GM18867 (cell line): ENCODE measurements around the gene KIAA1549.
"Not testable (repeated sequence)": the region's sequence is repeated elsewhere in the genome, so short reads cannot be mapped to it uniquely, and the experiment has no call there.

Experiments
- ATAC-seq: cut with Tn5 transposase; IDR thresholded peaks from one replicate; pipeline ENCODE4 v1.9.1; 2021; ENCODE audit warnings: mild to moderate bottlenecking, moderate library complexity; ENCODE audit not compliant: unreplicated experiment

KIAA1549 gene

DNA sequence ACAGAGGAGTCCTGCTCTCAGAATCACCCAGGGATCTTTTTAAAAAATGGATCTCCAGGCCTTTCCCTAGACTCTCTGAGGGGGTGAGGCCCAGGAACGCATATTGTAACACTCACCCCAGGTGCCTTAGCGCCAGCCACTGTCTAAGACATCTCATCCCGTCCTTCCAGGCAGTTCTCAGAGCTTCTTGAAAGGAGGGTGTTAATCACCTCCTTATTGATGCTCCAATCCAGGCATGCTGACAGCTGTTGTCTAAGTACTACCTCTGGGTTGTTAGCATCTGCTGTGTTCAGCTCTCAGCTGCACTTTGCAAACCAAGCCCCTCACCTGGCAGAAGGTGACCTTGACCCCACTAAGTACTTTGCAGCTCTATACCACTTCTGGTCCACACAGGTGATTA lies 36.0 kb downstream of the KIAA1549 start:
- ATAC-seq, result no peak

DNA sequence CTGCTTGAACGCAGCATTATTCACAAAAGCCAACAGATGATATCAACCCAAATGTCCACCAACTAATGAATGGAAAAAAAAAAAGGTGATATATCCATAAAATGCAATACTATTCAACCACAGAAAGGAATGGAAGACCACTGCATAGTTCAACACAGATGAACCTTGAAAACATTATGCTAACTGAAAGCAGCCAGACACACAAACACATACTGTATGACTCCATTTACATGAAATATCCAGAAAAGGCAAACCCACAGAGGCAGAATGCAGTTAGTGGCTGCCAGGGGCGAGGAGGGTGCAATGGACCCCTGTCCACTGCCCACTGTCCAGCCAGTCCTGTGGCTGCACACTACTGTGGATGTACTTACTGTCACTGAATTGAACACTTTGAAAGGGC lies 36.6 kb downstream of the KIAA1549 start:
- no peak for ATAC-seq

DNA sequence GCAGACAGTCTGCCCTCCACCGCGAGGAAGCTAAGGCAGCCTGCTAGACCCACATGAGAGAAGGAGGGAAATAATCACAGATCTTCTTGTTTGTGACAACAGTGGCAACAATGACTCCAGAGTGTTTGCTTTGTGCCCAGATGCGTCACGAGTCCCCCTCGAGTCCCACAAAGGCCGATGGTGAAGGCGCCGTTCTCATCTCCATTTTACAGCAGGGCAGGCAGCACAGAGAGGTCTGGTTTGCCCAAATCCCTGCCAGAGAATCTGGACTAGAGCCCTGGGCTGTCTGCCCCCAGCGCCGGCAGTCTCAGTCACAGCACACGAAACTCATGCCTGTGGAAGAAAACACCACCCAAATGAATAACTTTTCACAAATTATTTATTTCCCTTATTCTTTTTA lies 38.1 kb downstream of the KIAA1549 start:
- ATAC-seq, result no peak

DNA sequence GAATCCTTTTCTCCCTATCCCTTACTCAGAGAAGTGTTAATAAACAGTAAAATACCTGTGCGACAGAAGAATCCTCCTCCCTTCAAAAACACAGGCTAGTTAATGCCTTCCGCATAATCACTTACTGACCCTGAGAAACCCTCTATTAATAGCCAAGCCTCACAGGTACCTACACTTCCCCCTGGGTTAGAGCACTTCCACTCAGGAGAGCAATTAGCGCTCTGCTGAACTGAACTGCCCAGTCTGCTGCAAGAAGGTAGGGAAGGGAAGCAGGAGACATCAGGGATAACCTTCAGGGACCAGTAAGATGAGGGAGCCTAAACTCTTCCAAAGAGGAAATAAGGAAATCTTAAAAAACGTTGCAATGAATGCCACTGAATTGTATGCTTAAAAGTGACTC lies 39.6 kb downstream of the KIAA1549 start:
- no peak for ATAC-seq

DNA sequence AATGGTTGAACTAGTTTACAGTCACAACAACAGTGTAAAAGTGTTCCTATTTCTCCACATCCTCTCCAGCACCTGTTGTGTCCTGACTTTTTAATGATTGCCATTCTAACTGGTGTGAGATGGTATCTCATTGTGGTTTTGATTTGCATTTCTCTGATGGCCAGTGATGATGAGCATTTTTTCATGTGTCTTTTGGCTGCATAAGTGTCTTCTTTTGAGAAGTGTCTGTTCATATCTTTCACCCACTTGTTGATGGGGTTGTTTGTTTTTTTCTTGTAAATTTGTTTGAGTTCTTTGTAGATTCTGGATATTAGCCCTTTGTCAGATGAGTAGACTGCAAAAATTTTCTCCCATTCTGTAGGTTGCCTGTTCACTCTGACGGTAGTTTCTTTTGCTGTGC lies 40.6 kb downstream of the KIAA1549 start:
- not testable (repeated sequence) for ATAC-seq

DNA sequence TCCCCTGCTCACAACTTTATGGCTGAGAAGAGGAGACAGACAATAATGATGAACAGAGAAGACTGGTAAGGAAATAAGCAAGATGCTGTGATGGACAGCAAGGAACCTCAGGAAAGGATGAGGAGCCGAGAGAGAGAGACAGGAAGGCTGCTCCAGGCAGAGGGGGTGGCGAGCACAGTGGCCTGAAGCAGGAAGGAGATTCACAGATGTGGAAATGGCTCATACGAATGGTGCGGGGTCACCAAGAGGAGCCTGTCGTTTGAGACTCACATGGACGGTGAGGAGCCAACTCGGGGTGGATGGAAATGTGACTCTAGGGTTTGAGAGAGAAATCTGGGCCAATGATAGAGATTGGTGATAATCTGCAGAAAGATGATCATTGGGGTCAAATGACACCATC lies 43.7 kb downstream of the KIAA1549 start:
- no peak for ATAC-seq

DNA sequence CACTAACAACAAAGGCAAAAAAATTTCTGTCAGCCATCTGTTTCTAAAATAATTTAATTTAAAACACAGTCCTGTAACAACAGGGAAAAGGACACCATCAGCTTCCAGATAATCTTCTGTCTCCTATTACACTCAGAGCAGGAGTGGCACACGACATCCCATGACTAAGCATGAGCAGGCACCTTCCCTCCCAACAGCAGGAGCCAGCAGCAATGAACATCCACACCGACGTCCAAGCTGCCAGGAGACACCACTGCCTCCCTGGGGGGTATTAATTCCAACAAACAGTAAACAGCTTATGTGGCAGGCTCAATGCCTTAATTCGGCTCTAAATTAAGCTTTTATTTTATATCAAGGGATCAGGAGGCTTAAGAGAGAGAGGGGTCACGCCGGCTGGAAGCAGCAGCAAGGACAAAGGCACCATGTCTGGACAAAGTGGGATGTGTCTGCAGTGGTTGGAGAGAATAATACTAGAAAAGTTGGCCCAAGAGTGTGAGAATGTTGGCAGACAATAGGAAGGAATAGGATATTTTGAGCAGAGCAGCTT lies 45.7 kb downstream of the KIAA1549 start:
- no peak for ATAC-seq

DNA sequence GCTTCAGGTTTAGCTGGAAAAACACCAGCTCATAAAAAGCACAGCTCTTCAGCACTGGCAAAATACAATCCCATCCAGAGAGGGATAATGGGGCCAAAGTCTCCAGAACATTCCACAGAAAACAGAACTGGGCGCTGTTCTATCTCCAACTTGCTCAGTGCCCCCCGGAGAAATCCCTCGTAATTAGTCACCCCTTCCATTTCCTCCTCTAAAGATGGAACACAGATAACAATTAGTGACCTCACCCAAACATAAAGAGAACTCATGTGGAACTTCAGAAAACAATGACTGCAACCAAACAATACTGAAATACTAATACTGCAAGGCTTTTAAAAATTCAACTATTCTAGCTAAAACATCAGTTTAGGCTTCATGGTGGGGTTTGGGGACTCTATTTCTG lies 46.3 kb downstream of the KIAA1549 start:
- no peak for ATAC-seq

DNA sequence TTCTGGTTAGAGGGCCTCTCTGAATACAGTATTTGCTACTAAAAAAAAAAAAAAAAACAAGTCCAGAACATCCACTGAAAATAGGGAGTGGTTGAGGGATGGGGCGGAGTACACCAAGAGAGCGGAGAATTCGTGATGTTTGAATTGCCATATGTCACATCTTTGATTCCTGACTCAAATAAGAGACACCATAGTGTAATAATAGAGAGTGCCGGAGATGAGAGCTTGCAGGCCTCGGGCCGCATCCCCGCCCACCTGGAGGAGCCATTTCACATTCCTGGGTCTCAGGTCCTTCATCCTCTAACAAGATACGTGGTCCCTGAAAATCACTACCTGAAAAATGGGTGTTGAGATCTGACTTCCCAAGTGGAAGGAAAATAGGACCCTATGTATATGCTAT lies 46.8 kb downstream of the KIAA1549 start:
- no peak for ATAC-seq

DNA sequence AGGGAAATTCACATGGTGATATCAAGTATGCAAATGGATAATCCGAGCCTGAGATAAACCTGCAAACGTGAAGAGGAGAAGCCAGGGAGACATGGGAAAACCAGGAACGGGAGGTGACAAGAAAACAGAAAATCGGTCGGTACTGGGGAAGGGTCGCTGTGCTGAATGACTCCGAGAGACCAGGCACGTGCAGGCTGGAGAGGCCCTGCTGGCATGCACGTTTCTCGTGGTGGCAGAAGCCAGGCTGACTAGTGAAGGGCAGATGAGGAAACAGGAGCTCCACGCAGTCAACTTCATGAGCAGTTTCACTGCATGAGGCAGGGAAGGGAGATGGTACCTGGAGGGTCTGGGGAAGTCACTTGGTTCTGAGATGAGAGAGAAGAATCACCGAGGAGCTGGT lies 48.3 kb downstream of the KIAA1549 start:
- ATAC-seq, result no peak

DNA sequence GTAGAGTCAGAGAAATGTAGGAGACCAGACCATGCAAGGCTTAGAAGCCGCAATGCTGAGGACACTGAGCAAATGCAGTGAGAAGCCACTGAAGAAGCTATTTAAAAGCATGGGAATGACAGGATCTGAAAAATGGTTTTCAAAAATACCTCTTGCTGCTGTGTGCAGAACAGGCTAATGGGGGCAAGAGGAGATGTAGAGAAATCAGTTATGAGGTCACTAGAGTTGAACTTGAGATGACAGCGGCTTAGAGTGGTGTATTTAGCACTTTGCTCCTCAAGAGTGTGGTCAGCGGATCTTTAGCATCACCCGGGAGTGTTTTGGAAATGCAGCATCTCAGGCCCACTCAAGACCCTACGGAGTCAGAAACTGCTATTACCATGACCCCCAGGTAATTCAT lies 48.8 kb downstream of the KIAA1549 start:
- no peak for ATAC-seq

DNA sequence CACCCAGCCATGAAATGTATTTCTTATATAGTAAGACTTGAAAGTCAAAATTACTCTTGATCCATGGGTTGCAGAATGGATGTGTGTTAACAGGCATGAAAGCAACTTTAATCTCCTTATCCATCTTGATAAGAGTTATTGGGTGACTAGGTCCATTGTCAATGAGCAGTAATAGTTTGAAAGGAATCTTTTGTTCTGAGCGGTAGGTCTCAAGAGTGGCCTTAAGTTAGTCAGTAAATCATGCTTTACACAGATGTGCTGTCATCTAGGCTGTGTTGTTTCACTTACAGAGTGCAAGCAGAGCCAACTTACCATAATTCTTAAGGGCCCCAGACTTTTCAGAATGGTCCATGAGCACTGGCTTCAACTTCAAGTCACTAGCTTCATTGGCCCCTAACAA lies 51.2 kb downstream of the KIAA1549 start:
- no peak for ATAC-seq

DNA sequence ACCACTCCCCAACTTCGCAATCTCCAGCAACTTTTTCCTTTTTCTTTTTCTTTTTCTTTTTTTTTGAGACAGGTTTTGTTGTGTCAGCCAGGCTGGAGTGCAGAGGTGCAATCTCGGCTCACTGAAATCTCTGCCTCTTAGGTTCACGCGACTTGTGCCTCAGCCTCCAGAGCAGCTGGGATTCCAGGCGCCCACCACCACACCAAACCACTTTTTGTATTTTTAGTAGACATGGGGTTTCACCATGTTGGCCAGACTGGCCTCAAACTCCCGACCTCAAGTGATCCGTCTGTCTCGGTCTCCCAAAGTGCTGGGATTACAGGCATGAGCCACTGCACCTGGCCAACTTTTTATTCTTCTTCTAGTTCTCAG lies 55.0 kb downstream of the KIAA1549 start:
- no peak for ATAC-seq

DNA sequence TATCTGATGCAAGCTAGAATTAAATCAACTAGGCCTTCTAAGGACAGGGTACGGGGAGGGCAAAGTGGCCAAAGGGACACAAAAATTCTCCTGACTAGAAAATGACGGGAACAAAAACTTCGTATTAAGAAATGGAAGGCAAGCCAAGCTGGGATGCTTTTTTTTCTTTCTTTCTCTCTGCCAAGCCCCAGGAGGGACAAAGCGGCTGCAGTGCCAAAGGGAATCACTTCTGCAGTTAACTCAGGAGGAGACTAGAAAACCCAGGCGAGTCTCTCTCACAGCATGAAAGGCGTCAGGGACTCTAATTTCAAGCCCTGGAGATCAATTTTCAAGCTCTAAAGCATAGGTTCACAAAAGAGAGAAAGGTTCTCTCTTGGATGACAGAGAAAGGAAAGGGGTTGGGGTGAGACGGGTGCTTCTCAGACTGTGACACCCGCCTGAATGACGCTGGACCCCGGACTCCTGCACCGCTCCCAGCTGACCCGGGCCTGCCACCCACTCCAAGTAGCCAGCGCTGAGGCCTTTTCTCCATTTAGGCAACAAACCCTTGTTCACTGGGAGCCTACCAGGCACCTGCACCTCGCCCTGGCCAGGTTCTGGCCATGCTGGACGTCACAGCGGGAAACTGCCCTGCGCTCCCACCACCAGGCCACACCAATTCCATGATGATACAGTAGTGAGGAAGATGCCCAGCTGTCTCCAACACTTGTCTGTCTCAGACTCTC lies 56.5 kb downstream of the KIAA1549 start:
- no peak for ATAC-seq

DNA sequence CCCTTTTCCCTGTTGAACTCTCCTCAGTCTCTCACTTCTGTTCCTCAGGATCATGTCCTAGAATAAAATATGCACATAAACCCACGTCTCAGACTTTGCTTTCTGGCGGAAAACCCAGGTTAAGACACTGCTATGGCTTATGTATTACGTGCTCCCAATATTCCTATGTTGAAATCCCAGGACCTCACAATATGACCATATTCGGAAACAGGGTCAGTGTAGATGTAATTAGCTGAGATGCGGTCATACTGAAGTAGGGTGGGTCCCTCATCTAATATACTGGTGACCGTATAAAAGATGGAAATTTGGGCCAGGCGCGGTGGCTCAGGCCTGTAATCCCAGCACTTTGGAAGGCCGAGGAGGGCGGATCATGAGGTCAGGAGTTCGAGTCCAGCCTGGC lies 59.9 kb downstream of the KIAA1549 start:
- ATAC-seq, result no peak

DNA sequence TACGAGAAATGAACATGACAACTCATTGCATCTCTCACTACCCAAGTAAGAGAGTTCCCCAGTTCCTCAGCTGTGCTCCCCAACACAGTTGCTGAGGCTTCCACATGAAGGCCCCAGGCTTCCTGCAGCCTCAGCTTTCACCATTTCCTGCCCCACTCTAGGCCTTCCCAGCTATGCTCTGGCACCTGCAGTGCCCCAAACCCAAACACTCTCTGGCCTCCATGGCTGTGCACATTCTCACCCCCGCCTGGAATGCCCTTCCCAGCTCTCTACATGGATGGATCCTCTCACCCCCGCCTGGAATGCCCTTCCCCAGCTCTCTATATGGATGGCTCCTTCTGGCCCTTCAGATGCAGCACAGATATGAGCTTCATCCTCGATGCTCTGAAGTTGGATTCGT lies 61.3 kb downstream of the KIAA1549 start:
- no peak for ATAC-seq

DNA sequence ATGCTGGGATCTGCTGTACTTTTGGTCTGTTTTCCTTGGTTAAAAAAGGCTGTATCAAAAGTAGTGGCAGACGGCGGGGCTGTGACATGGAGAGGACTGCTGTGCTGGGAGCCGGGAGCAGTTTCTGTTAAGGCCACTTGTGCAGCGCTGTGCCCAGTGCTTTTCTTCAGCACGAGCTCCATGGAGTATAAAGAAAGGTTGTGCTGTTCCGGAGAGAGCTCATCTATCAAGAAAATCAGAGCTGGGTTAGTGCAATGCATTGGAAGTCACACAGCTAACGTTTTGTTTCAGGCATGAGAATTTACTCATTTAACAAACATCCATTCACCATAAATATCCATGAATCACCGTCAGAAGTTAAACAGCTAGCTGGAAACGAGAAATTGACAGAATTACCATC lies 62.0 kb downstream of the KIAA1549 start:
- no peak for ATAC-seq

DNA sequence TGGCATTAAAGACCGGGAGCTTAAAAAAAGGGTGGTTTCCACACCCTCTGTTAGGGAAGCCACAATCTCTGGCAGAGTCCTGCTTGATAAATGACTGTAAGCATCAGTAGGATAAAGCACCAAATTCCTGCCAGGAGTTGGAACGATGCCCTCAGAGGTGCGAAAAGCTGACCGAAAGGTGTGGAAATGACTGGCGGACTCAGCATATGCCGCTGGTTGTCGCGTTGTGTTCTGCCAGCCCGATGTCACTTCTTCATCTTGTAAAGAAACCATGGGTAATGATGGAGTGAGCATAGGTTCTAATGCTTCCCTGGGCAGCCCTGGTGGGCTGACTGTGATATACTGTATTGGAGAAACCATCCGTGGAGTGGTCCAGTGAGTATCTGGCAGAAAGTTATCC lies 62.4 kb downstream of the KIAA1549 start:
- no peak for ATAC-seq

DNA sequence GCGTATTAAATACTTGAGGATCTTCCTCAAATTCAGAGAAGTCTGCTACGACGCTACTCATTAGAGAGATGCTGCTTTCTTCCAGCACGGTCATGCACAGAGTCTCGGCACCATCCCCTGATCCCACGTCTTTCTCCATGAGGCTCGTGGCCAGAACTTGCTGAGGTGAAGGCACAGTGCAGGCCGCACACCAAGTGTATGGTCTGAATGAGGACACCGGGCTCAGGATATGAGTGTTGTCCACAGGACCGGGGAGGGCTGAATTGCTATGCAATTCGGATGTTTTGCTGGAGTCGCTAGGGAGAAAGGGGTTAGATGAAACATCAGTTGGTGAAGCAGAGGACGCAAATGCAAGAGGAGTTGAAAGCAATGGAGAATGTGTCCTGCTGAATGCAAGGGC lies 63.0 kb downstream of the KIAA1549 start:
- no peak for ATAC-seq

DNA sequence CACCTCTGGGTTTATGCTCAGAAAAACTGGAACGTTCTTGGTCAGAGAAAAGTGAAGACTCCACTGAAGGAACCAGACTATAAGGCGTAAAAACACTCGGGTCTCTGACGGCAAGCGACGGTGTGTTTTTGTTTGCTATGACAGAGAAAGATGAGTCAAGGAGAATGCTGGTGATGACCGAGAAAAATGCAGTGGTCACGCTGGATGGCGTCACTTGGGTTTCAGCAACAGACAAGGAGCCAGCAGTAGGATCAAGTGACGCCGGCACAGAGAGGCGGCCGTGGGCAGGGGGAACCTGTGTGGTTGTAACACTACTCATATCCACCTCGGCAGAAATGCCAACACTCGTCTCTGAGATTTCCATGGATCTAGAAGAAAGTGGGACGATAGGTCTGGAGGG lies 63.4 kb downstream of the KIAA1549 start:
- ATAC-seq, result no peak

DNA sequence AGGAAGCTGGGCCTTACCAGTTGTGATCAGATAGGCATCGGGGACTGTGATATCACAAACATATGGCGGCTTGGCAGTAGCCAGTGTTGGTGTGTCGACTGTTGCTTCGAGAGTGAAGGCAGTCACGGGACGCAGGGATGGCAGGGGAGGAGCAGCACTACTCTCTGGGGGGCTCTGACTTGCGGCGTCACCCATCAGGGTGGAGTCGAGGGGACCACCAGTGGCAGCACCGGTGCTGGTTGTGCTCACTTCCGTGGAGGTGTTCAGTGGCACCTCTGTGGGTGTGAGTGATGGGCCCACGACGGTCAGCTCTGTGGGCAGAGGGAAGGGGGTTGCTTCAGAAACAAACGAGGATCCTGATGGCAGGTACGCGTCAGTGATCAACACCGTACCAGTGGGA lies 64.5 kb downstream of the KIAA1549 start:
- no peak for ATAC-seq

DNA sequence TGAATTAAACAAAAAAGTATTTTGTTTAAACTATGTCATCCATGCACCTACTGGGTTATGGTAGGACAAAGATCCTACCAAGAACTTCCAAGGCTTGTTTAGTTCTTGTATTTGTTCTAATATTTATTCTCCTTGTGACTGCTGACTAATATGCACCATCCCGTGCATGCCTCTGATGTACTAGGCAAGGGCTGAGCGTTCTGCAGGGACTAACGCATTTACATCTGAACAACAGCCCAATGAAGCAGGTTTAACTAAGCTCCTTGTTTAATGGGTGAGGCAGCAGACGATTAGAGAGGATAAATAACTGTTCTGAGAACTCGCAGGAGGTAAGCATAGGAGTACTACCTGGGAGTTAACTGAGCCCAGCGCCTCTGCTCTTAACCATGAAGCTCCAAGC lies 64.9 kb downstream of the KIAA1549 start:
- ATAC-seq, result no peak

DNA sequence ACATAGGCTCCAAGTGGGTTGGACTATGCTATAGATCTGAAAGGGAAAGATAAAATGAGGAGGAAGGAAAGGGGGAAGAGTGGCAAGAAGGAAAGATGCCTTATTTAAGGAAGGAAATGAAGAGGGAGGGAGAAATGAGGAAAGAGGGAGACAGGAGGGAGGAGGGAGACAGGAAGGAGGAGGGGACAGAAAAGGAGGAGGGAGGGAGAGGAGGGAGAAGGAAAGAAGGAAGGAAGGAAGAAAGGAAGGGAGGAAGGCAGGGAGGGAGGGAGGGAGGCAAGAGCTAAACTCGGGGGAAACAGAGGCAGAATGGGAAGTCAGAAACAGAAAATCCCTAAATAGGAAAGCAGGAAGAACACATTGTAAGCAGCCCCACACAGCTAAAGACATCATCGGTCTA lies 67.4 kb downstream of the KIAA1549 start:
- no peak for ATAC-seq
